ENCODE measurements around the gene RNF34.

GRCh38 chr12:121440768-121441167 lies 40.9 kb downstream of the RNF34 start:
- TF ChIP-seq, protein P1, sequence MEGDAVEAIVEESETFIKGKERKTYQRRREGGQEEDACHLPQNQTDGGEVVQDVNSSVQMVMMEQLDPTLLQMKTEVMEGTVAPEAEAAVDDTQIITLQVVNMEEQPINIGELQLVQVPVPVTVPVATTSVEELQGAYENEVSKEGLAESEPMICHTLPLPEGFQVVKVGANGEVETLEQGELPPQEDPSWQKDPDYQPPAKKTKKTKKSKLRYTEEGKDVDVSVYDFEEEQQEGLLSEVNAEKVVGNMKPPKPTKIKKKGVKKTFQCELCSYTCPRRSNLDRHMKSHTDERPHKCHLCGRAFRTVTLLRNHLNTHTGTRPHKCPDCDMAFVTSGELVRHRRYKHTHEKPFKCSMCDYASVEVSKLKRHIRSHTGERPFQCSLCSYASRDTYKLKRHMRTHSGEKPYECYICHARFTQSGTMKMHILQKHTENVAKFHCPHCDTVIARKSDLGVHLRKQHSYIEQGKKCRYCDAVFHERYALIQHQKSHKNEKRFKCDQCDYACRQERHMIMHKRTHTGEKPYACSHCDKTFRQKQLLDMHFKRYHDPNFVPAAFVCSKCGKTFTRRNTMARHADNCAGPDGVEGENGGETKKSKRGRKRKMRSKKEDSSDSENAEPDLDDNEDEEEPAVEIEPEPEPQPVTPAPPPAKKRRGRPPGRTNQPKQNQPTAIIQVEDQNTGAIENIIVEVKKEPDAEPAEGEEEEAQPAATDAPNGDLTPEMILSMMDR (IDR thresholded peaks at IDR 0.05; ENCODE audit: low read depth, low read length): no peak
- no peak for TF ChIP-seq POLR2A (IDR thresholded peaks at IDR 0.05; ENCODE audit: extremely low read depth, insufficient read length)
